Measurements from ENCODE around the gene SOD2. TPM values are rescaled to one million over a fixed set of nuclear protein-coding genes. Genes with fewer than 3 reads are reported as not detected.
"Not testable (repeated sequence)": the region's sequence is repeated elsewhere in the genome, so short reads cannot be mapped to it uniquely, and the experiment has no call there.

The SOD2 gene
- total RNA-seq, 2 donors from 2014 or later = 200 to 292 TPM

DNA sequence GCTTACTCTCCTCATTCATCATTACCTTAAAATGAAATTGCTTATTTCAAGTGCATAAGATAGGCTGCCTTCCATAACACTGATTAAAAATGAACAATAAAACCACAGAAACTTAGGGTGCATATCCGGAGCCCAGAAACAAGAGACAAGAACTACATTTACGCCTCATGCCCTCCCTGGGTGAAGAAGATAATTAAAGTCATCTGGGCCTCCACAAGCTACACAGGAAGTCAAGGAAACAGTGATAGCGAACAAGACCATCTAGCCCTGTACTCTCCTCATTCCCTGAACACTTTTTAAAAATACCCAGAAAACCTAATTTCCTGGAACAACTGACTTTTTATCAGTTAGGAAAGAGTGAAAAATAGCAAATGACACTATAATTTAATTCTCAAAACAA lies 6.3 kb downstream of the SOD2 start:
- H3K9me3 ChIP-seq (ENCODE audit: control insufficient read depth, low read length, poor library complexity, severe bottlenecking) = no peaks in the 10 kb centered on the region
- Mint-ChIP-seq H3K27ac (peak overlapping the region; percentile 49), H3K4me3 (no peak overlapping the region), H3K4me1 (peaks cover 21% of the 10 kb centered on the region), H3K27me3 (no peaks in the 10 kb centered on the region), H3K36me3 (ENCODE audit: low read depth) (peaks cover 5% of the 10 kb centered on the region)
- ATAC-seq (no peak), DNase-seq (no peak)

DNA sequence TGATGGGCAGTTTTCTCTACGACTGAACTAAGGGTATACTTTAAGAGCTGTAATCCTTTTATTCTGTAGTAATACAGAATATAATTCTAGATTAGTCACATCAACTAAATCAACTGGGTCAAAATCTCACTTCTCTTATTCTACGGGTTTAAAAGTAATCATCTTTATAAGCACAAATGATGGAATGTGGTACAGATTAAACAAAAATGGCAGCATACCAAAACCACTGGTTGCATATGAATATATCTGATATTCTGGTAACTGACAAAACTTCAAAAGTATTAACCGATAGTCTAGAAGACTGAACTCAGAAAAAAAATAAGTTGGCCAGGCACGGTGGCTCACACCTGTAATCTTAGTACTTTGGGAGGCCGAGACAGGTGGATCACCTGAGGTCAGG lies 7.0 kb downstream of the SOD2 start:
- no peaks in the 10 kb centered on the region for H3K9me3 ChIP-seq (ENCODE audit: control insufficient read depth, low read length, poor library complexity, severe bottlenecking)
- Mint-ChIP-seq H3K36me3 (ENCODE audit: low read depth) (peaks cover 3% of the 10 kb centered on the region), H3K4me1 (peaks cover 18% of the 10 kb centered on the region), H3K4me3 (no peak overlapping the region), H3K27ac (no peak overlapping the region), H3K27me3 (no peaks in the 10 kb centered on the region)
- ATAC-seq (no peak), DNase-seq (no peak)

DNA sequence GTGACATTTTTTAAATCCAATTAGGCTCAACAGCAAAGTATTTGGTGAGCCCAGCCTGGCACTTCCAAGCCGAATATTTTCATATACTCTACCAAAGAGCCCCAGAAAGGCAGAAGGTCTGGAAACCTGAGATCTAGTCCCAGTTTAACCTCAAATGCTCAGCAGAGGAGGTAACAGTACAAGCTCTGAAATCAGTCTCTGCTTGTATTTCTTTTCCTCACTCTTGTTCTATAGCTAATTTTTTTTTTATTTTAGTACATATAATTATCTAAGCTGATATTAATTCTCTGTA lies 9.1 kb downstream of the SOD2 start:
- no peaks in the 10 kb centered on the region for H3K9me3 ChIP-seq (ENCODE audit: control insufficient read depth, low read length, poor library complexity, severe bottlenecking)
- peaks cover 18% of the 10 kb centered on the region for H3K4me1 Mint-ChIP-seq
- H3K4me3 Mint-ChIP-seq = no peak overlapping the region
- peaks cover 3% of the 10 kb centered on the region for H3K36me3 Mint-ChIP-seq (ENCODE audit: low read depth)
- DNase-seq = no peak
- no peak overlapping the region for H3K27ac Mint-ChIP-seq
- no peaks in the 10 kb centered on the region for H3K27me3 Mint-ChIP-seq
- no peak for ATAC-seq

DNA sequence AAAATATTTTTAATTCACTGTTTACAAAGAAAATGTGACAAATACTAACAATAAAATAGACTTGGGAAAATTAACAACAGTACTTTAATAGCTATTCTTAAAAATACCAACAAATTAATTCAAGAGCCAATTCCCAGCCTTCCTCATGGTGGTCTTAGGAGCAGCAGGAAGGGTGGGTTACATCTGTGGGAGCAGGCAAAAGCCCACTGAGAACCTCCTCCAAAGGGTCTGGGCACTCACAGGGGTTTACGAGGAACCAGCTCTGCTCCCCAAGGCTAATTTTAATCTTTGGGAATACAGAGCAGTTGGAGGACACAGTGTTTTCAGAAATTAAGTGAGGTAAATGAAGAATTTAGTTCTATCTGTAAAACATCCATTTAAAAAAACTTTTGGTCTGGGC lies 10.2 kb downstream of the SOD2 start:
- H3K9me3 ChIP-seq (ENCODE audit: control insufficient read depth, low read length, poor library complexity, severe bottlenecking) = no peaks in the 10 kb centered on the region
- no peak for ATAC-seq
- Mint-ChIP-seq H3K27me3 (no peaks in the 10 kb centered on the region), H3K27ac (no peak overlapping the region), H3K4me1 (peaks cover 11% of the 10 kb centered on the region), H3K4me3 (no peak overlapping the region), H3K36me3 (ENCODE audit: low read depth) (no peaks in the 10 kb centered on the region)
- no peak for DNase-seq

DNA sequence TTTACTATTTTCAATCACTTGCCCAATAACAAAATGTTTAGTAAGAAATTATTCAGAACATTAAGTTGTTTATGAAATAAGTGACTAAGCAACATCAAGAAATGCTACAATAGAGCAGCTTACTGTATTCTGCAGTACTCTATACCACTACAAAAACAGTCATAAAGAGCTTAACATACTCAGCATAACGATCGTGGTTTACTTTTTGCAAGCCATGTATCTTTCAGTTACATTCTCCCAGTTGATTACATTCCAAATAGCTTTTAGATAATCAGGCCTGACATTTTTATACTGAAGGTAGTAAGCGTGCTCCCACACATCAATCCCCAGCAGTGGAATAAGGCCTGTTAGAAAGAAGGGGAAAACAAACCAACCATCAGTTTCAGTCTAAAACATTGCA lies 10.7 kb downstream of the SOD2 start:
- H3K36me3 Mint-ChIP-seq (ENCODE audit: low read depth) = no peaks in the 10 kb centered on the region
- H3K27ac Mint-ChIP-seq = peak overlapping the region; percentile 69
- DNase-seq = no peak
- no peak for ATAC-seq
- no peaks in the 10 kb centered on the region for H3K27me3 Mint-ChIP-seq
- H3K4me1 Mint-ChIP-seq = peaks cover 11% of the 10 kb centered on the region
- no peaks in the 10 kb centered on the region for H3K9me3 ChIP-seq (ENCODE audit: control insufficient read depth, low read length, poor library complexity, severe bottlenecking)
- no peak overlapping the region for H3K4me3 Mint-ChIP-seq

DNA sequence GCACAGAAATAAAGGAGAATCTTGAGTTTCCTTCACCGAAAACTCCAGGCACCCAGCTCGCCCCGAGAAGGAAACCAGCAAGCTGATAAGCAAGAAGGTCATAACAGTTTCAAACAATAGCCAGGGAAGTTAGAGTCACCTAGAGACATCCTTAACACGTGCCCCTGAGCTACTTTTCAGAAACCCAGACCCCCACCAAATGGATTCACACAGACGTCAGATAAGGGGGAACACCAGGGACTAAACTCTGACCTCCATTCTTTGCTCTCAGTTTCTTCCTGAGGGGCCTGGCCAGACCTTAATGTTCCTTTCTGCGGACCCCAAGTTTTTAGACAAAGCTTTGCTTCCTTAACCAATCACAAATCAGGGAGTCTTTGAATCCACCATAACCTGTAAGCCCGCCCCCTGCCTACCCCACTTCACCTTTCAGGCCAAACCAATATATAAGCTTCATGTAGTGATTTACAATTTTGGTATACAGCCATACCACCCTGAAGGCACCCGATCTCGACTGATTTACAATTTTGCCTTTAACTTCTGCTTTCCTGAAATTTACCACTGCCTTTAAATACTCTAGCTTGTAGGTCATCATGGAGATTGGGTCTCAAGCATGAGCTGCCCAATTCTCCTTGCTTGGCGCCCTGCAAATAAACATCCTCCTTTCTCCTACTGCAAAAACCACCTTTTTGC lies 11.7 kb downstream of the SOD2 start:
- Mint-ChIP-seq H3K36me3 (ENCODE audit: low read depth) (no peaks in the 10 kb centered on the region), H3K4me3 (no peak overlapping the region), H3K4me1 (peaks cover 5% of the 10 kb centered on the region), H3K27me3 (no peaks in the 10 kb centered on the region), H3K27ac (peak overlapping the region; percentile 69)
- no peak for DNase-seq
- H3K9me3 ChIP-seq (ENCODE audit: control insufficient read depth, low read length, poor library complexity, severe bottlenecking) = no peaks in the 10 kb centered on the region
- no peak for ATAC-seq

DNA sequence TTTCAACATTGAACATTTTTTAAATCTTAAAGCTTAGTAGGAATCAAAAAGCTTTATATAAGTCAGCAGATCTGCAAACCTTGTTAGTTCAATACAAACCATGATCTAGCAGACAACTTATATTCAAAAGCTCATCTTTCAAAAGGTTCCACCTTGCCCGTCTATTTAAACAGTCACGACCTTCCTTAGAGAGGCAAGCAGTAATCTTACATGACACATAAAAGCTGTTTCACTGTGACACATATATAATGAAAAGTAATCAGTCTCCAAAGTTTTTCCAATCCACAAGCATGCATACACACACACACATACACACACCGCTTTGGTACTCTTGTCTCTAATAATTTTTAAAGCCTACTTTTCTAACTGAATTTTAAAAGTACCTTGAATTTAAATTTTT lies 12.9 kb downstream of the SOD2 start:
- H3K27me3 Mint-ChIP-seq = no peaks in the 10 kb centered on the region
- DNase-seq (no peak), ATAC-seq (no peak)
- peaks cover 2% of the 10 kb centered on the region for H3K36me3 Mint-ChIP-seq (ENCODE audit: low read depth)
- no peak overlapping the region for H3K27ac Mint-ChIP-seq
- no peak overlapping the region for H3K4me3 Mint-ChIP-seq
- H3K4me1 Mint-ChIP-seq = peaks cover 5% of the 10 kb centered on the region
- H3K9me3 ChIP-seq (ENCODE audit: control insufficient read depth, low read length, poor library complexity, severe bottlenecking) = no peaks in the 10 kb centered on the region

DNA sequence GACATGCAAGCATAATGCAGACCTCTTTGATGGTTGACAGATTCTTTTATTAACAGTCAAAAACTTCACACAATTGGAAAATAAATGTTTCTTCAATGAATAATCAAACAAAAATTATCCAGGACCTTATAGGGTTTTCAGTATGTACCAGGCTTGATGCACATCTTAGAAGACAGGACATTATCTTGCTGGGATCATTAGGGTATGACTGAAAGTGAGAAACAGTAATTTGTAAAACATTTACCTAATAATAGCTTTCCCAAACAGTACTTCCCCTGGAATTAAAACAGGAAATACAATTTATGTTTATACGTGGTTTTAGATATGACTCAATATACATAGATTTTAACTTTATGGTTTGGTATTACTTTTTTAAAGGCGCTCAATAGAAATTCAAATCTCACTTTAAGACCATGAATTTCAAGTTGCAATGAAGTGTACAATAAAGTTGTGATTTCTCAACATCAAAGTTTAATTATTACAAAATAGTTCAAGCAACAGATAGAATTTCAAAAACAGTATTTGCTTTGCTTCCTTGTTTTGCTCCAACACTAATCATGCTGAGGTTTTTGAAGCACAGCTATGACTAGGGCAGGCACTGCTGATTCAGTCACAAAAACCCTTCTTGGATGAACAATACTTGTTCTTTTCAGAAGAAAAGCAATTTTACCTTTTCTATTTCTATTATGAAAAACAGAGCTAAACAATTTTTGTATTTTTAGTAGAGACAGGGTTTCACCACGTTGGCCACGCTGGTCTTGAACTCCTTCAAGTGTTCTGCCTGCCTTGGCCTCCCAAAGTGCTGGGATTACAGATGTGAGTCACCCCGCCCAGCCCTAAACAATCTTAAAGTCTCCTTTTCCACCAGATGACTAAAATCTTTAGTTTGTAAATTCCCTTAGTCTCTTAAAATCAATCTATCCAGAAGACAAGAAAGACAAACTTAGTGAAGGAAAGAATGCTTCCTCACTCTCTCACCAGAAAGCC lies 13.7 kb downstream of the SOD2 start:
- H3K9me3 ChIP-seq (ENCODE audit: control insufficient read depth, low read length, poor library complexity, severe bottlenecking) = no peaks in the 10 kb centered on the region
- Mint-ChIP-seq H3K36me3 (ENCODE audit: low read depth) (peaks cover 2% of the 10 kb centered on the region), H3K4me3 (no peak overlapping the region), H3K4me1 (peaks cover 9% of the 10 kb centered on the region), H3K27ac (no peak overlapping the region), H3K27me3 (no peaks in the 10 kb centered on the region)
- ATAC-seq (no peak), DNase-seq (no peak)

DNA sequence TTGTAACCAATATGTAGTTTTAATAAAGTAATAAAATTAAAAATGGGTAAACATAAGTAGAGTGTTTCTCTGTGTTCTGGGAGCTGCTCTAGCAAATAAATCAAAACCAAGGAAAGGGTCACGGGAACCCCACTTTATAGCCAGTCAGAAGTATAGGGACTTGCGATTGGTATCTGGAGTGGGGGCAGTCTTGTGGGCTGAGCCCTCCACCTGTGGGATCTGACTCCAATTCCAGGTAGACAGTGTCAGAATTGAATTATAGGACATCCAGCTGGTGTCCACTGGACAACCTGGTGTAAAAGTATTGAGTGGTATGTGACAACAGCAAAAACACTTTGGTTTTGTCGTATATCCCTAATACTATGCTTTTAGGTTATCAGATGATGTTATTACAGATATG lies 14.5 kb downstream of the SOD2 start:
- ATAC-seq (peak; percentile 28), DNase-seq (no peak)
- Mint-ChIP-seq H3K4me3 (no peak overlapping the region), H3K27me3 (no peaks in the 10 kb centered on the region), H3K27ac (no peak overlapping the region), H3K36me3 (ENCODE audit: low read depth) (peaks cover 2% of the 10 kb centered on the region), H3K4me1 (peaks cover 9% of the 10 kb centered on the region)
- no peaks in the 10 kb centered on the region for H3K9me3 ChIP-seq (ENCODE audit: control insufficient read depth, low read length, poor library complexity, severe bottlenecking)

DNA sequence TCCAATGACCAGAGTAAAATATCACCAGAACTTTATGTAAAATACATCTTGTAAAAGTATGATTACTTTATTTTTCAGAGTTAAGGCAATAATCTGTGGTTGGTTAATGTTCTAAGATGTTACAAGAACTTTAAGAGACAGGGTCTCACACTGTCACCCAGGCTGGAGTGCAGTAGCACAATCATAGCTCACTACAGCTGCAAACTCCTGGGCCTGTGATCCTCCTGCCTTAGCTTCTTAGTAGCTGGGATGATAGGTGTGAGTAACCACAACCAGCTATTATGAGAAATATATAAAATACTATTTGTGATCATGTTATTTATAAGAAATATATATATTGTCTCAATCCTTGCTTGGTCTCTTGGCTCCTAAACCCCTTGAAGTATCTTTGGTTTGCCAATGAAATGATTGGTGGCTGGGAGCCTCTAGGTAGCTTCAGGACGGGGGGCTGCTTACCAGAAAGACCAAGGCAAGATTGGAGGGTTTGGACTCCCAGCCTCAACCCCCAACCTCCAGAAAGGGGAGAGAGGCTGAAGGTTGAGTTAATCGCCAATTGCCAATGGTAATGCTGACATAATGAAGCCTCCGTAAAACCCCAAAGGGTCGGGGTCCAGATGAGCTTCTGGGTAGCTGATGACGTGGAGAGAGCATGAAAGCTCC lies 15.4 kb downstream of the SOD2 start:
- H3K27ac Mint-ChIP-seq = peak overlapping the region; percentile 16
- no peaks in the 10 kb centered on the region for H3K27me3 Mint-ChIP-seq
- no peaks in the 10 kb centered on the region for H3K9me3 ChIP-seq (ENCODE audit: control insufficient read depth, low read length, poor library complexity, severe bottlenecking)
- H3K4me3 Mint-ChIP-seq = no peak overlapping the region
- H3K36me3 Mint-ChIP-seq (ENCODE audit: low read depth) = peaks cover 6% of the 10 kb centered on the region
- H3K4me1 Mint-ChIP-seq = peaks cover 9% of the 10 kb centered on the region
- DNase-seq (no peak), ATAC-seq (peak; percentile 25)

DNA sequence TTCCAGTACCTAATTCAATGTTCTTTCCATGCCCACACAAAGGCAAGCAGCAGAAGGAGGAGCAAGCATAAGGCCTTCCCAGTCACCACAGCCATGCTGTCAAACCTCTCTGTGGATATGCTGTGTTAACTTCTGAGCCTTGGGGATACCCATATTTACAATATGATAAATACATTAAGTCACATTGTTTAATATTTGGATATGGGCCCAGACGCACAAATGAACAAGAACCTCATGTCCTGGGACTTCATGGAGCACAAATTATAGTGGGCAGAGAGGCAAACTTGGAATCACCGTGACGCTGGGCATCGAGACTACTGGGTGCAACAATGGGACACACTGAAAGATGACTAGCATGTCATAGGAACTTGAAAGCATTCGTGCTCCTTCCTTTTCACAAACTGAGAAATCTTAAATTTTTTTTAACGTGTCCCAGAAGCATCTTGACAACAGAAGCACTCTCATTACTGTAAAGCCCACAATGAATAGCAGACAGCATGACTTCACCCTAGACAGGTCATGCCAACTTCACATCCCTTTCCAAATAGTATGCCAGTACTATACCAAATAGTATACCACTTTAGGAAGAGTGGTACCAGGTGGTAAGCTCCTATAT lies 16.0 kb downstream of the SOD2 start:
- ATAC-seq = peak; percentile 27
- DNase-seq = no peak
- H3K27ac Mint-ChIP-seq = no peak overlapping the region
- no peak overlapping the region for H3K4me3 Mint-ChIP-seq
- no peaks in the 10 kb centered on the region for H3K9me3 ChIP-seq (ENCODE audit: control insufficient read depth, low read length, poor library complexity, severe bottlenecking)
- H3K27me3 Mint-ChIP-seq = no peaks in the 10 kb centered on the region
- peaks cover 9% of the 10 kb centered on the region for H3K4me1 Mint-ChIP-seq
- peaks cover 6% of the 10 kb centered on the region for H3K36me3 Mint-ChIP-seq (ENCODE audit: low read depth)

DNA sequence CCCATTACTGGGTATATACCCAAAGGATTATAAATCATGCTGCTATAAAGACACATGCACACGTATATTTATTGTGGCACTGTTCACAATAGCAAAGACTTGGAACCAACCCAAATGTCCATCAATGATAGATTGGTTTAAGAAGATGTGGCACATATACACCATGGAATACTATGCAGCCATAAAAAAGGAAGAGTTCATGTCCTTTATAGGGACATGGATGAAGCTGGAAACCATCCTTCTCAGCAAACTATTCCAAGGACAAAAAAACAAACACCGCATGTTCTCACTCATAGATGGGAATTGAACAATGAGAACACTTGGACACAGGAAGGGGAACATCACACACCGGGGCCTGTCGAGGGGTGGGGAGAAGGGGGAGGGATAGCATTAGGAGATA lies 16.8 kb downstream of the SOD2 start:
- H3K27ac Mint-ChIP-seq; H3K4me1 Mint-ChIP-seq; H3K4me3 Mint-ChIP-seq; ATAC-seq; H3K36me3 Mint-ChIP-seq (ENCODE audit: low read depth); H3K27me3 Mint-ChIP-seq; H3K9me3 ChIP-seq (ENCODE audit: control insufficient read depth, low read length, poor library complexity, severe bottlenecking); DNase-seq: not testable (repeated sequence)

Data from T-helper 17 cell (primary cell).